GM19397 (cell line): ENCODE data around the gene USP26.
"Not testable (repeated sequence)": the region's sequence is repeated elsewhere in the genome, so short reads cannot be mapped to it uniquely, and the experiment has no call there.

ENCODE experiments used
- ATAC-seq: cut with Tn5 transposase; IDR thresholded peaks from one replicate; pipeline ENCODE4 v1.9.1; 2021; ENCODE audit warnings: mild to moderate bottlenecking, moderate library complexity; ENCODE audit not compliant: unreplicated experiment

USP26 gene

DNA sequence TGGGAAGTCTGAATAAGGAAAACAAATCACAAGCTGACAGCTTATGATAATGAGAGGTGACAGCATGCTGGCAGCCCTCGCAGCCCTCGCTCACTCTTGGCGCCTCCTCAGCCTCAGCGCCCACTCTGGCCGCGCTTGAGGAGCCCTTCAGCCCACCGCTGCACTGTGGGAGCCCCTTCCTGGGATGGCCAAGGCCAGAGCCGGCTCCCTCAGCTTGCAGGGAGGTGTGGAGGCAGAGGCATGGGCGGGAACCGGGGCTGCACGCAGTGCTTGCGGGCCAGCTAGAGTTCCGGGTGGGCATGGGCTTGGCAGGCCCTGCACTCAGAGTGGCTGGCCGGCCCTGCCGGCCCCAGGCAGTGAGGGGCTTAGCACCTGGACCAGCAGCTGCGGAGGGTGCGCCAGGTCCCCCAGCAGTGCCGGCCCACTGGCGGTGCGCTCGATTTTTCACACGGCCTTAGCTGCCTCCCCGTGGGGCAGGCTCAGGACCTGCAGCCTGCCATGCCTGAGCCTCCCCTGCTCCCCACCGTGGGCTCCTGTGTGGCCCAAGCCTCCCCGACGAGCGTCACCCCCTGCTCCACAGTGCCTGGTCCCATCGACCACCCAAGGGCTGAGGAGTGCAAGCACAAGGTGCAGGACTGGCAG, 52.6 kb downstream of the USP26 start:
- ATAC-seq = not testable (repeated sequence)

GRCh38 chrX:133042260-133042659, 54.6 kb downstream of the USP26 start:
- no peak for ATAC-seq

DNA sequence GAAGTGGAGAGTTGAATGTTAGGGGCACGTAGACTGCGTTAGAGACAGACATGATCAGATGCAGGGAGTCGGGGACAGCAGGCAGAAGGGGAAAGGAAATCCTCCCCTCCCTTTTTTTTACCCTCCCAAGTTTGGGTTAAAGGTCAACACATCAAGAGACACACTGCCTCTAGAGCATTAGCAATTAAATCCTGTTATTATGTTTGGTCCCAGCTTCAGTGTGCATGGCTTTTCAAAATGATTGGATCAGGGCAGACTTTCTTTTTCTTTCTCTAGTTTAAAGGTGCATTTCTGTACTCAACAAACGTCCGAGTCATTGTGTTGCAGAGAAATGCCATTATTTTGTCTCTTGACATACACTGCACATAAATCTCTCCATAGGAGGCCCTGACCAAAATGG, 63.9 kb downstream of the USP26 start:
- ATAC-seq = no peak

DNA sequence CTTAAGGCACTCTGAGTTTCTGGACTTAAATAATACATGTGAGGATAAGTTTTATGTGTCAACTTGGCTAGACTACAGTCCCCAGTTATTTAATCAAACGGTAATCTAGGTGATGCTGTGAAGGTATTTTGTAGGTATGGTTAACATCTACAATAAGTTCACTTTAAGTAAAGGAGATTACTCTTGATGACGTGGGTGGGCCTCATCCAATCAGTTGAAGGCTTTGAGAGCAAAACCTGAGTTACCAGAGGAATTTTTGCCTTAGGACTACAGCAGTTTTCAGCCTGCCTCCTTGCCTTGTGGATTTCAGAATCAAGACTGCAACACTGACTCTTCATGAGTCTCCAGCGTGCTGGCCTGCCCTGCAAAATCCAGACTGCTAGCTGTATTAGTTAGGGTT, 78.7 kb downstream of the USP26 start:
- no peak for ATAC-seq

- ATAC-seq = no peak
These were observed 89.5 kb downstream of the USP26 start for GRCh38 chrX:133007458-133007857.

- no peak for ATAC-seq
These were observed 91.3 kb downstream of the USP26 start for GRCh38 chrX:133005616-133006015.

- ATAC-seq = no peak
These were observed 91.9 kb downstream of the USP26 start for GRCh38 chrX:133005042-133005441.

- no peak for ATAC-seq
These were observed 97.7 kb downstream of the USP26 start for GRCh38 chrX:132999209-132999608.

GRCh38 chrX:132990835-132991234, 106.1 kb downstream of the USP26 start:
- ATAC-seq = no peak

- no peak for ATAC-seq
These were observed 110.4 kb downstream of the USP26 start for GRCh38 chrX:132986556-132986955.

- ATAC-seq = no peak
These were observed 112.8 kb downstream of the USP26 start for GRCh38 chrX:132984058-132984650.

- no peak for ATAC-seq
These were observed 113.4 kb downstream of the USP26 start for GRCh38 chrX:132983496-132983895.

- ATAC-seq = not testable (repeated sequence)
These were observed 116.9 kb downstream of the USP26 start for GRCh38 chrX:132980035-132980434.
